Measurements from ENCODE around the gene HAND2. TPM values are rescaled to one million over a fixed set of nuclear protein-coding genes. Genes with fewer than 3 reads are reported as not detected.

Gene HAND2
- total and polyA plus RNA-seq, 4 donors = 0.06 to 0.77 (median 0.21) TPM

GRCh38 chr4:173490256-173490655 is 39.8 kb downstream of the HAND2 start:
- H3K27ac ChIP-seq (ENCODE audit: low read depth in 1 of 2, low read length in 1 of 2) = no peak overlapping the region
- H3K9ac ChIP-seq (ENCODE audit: insufficient read depth in 1 of 2, low read length in 2 of 2) = no peak overlapping the region
- TF ChIP-seq CTCF (IDR thresholded peaks at IDR 0.05; ENCODE audit: control extremely low read depth, extremely low read depth) = no peak
- DNase-seq (no peak), ATAC-seq (ENCODE audit: insufficient read depth, low FRiP score) (no peak)
- peaks cover 0 to 17% (median 7%) of the 10 kb centered on the region in 3 donors for H3K27me3 ChIP-seq (ENCODE audit: control insufficient read depth in 3 of 3, insufficient read depth in 3 of 3, low read length in 2 of 3)
- H3K4me1 ChIP-seq (ENCODE audit: control insufficient read depth in 5 of 5, insufficient read depth in 5 of 5, low read length in 5 of 5) = peaks cover 0 to 6% (median 0%) of the 10 kb centered on the region in 5 donors
- no peaks in the 10 kb centered on the region for H3K9me3 ChIP-seq (ENCODE audit: control insufficient read depth in 4 of 4, insufficient read depth in 3 of 4, low read length in 3 of 4)
- WGBS, 2 donors = 24 to 56% methylated on average over 3 of the region's 3 CpGs
- no peaks in the 10 kb centered on the region for H3K36me3 ChIP-seq (ENCODE audit: control insufficient read depth in 4 of 4, insufficient read depth in 4 of 4, low read length in 4 of 4)
- no peak overlapping the region for H3K4me3 ChIP-seq

GRCh38 chr4:173489514-173489913 is 40.5 kb downstream of the HAND2 start:
- Histone ChIP-seq H3K36me3 (ENCODE audit: control insufficient read depth in 4 of 4, insufficient read depth in 4 of 4, low read length in 4 of 4) (no peaks in the 10 kb centered on the region), H3K27me3 (ENCODE audit: control insufficient read depth in 3 of 3, insufficient read depth in 3 of 3, low read length in 2 of 3) (peaks cover 0 to 11% (median 5%) of the 10 kb centered on the region in 3 donors), H3K9me3 (ENCODE audit: control insufficient read depth in 4 of 4, insufficient read depth in 3 of 4, low read length in 3 of 4) (no peaks in the 10 kb centered on the region), H3K9ac (ENCODE audit: insufficient read depth in 1 of 2, low read length in 2 of 2) (no peak overlapping the region), H3K4me1 (ENCODE audit: control insufficient read depth in 5 of 5, insufficient read depth in 5 of 5, low read length in 5 of 5) (peaks cover 0 to 6% (median 0%) of the 10 kb centered on the region in 5 donors), H3K27ac (ENCODE audit: low read depth in 1 of 2, low read length in 1 of 2) (no peak overlapping the region), H3K4me3 (no peak overlapping the region)
- TF ChIP-seq CTCF (IDR thresholded peaks at IDR 0.05; ENCODE audit: control extremely low read depth, extremely low read depth) = no peak
- DNase-seq = no peak
- no peak for ATAC-seq (ENCODE audit: insufficient read depth, low FRiP score)

GRCh38 chr4:173488656-173489055 is 41.4 kb downstream of the HAND2 start:
- no peak for DNase-seq
- ATAC-seq (ENCODE audit: insufficient read depth, low FRiP score) = no peak
- TF ChIP-seq CTCF (IDR thresholded peaks at IDR 0.05; ENCODE audit: control extremely low read depth, extremely low read depth) = no peak
- no peak overlapping the region for H3K4me3 ChIP-seq
- no peak overlapping the region for H3K27ac ChIP-seq (ENCODE audit: low read depth in 1 of 2, low read length in 1 of 2)
- peaks cover 0 to 6% (median 0%) of the 10 kb centered on the region in 5 donors for H3K4me1 ChIP-seq (ENCODE audit: control insufficient read depth in 5 of 5, insufficient read depth in 5 of 5, low read length in 5 of 5)
- H3K27me3 ChIP-seq (ENCODE audit: control insufficient read depth in 3 of 3, insufficient read depth in 3 of 3, low read length in 2 of 3) = peaks cover 0 to 3% (median 0%) of the 10 kb centered on the region in 3 donors
- H3K9ac ChIP-seq (ENCODE audit: insufficient read depth in 1 of 2, low read length in 2 of 2) = no peak overlapping the region
- WGBS, 2 donors = 25 to 56% methylated on average over 1 of the region's 1 CpG
- H3K36me3 ChIP-seq (ENCODE audit: control insufficient read depth in 4 of 4, insufficient read depth in 4 of 4, low read length in 4 of 4) = no peaks in the 10 kb centered on the region
- no peaks in the 10 kb centered on the region for H3K9me3 ChIP-seq (ENCODE audit: control insufficient read depth in 4 of 4, insufficient read depth in 3 of 4, low read length in 3 of 4)

- TF ChIP-seq CTCF (IDR thresholded peaks at IDR 0.05; ENCODE audit: control extremely low read depth, extremely low read depth) = no peak
- 96 to 97% methylated on average over 1 of the region's 1 CpG for WGBS, 2 donors
- no peaks in the 10 kb centered on the region for H3K9me3 ChIP-seq (ENCODE audit: control insufficient read depth in 4 of 4, insufficient read depth in 3 of 4, low read length in 3 of 4)
- peaks cover 0 to 6% (median 0%) of the 10 kb centered on the region in 5 donors for H3K4me1 ChIP-seq (ENCODE audit: control insufficient read depth in 5 of 5, insufficient read depth in 5 of 5, low read length in 5 of 5)
- peaks cover 0 to under 1% (median 0%) of the 10 kb centered on the region in 3 donors for H3K27me3 ChIP-seq (ENCODE audit: control insufficient read depth in 3 of 3, insufficient read depth in 3 of 3, low read length in 2 of 3)
- DNase-seq = no peak
- no peak overlapping the region for H3K4me3 ChIP-seq
- H3K36me3 ChIP-seq (ENCODE audit: control insufficient read depth in 4 of 4, insufficient read depth in 4 of 4, low read length in 4 of 4) = no peaks in the 10 kb centered on the region
- H3K9ac ChIP-seq (ENCODE audit: insufficient read depth in 1 of 2, low read length in 2 of 2) = no peak overlapping the region
- no peak for ATAC-seq (ENCODE audit: insufficient read depth, low FRiP score)
- no peak overlapping the region for H3K27ac ChIP-seq (ENCODE audit: low read depth in 1 of 2, low read length in 1 of 2)
Measured at GRCh38 chr4:173488074-173488473, 42.0 kb downstream of the HAND2 start.
